Activated CD4-positive, alpha-beta T cell treated with anti-CD3 and anti-CD28 coated beads, Interleukin-2, amount 50 U/mL, for 24 hours (primary cell): ENCODE data around the gene PPIA.
"Not testable (repeated sequence)": the region's sequence is repeated elsewhere in the genome, so short reads cannot be mapped to it uniquely, and the experiment has no call there.

ENCODE experiments used
- DNase-seq, 2 donors: peaks; one replicate each; pipeline ENCODE4 v3.0.0-alpha.2; 2020; ENCODE audit warnings: low read depth in 1 of 2, low spot score in 1 of 2

Gene PPIA

DNA sequence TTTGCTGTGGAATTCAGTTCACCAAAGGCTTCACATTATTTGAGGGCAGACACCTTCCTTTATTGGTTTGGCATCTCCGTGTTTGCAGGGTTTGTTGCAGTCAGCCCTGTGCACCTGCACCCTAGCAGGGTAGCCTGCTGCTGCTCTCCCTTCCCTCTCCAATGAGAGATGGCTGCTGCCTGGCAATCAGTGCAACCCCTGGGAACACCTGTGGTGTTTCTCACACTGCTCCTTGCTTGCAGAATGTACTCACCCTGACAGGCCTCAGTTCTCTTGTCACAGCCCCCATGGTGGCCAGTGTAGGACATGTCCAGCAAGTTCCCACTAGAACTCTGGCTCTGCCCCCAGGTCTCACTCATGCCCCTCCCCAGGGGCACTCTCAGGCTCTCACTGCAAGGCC, 12.1 kb upstream of the PPIA start:
- no peak for DNase-seq

DNA sequence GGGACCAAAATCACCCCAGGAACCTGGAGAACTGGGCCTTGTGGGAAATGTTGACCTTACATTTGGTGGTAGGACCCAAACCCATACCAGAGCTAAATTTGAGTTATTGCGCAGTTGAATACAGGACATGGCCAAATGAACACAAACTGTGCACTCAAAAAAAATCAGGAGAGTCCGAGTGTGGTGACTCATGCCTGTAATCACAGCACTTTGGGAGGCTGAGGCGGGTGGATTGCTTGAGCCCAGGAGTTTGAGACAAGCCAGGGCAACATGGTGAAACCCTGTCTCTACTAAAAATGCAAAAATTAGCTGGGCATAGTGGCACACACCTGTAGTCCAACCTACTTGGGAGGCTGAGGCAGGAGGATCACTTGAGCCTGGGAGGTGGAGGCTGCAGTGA, 11.3 kb upstream of the PPIA start:
- DNase-seq = not testable (repeated sequence)

DNA sequence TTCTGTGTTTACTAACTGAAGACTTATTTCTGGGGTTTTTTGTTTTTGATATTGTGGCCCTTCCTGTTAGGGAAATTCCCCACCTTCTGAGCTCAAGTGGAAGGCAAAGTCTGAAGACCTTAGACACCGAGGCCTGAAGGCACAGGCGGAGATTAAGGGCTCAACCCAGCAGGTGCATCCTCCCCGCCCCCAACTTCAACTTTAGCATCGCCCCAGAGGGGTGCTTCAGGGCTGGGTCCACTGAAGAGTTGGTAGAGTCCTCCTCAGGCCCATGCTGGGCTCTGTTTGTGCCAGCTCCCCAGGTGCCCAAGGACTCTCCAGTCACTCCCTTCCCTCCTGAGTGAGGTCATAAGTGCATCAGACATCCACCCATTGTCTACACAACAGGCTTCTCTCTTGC, 9.4 kb upstream of the PPIA start:
- no peak for DNase-seq

DNA sequence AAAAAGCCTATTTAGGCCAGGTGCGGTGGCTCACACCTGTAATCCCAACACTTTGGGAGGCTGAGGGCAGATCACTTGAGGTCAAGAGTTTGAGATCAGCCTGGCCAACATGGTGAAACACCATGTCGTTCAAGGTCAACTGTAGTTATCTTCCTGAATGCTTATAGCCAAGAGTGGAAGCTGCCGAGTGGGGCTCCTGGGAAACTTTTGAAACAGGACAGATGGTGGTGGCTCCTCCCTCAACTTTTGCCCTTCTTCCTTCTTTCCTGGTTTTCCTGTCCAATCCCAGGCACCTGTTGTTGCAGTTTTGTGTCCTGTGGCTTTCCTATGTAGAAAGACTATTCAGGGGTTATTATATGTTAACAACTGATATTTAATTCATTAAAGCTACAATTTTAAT, 8.7 kb upstream of the PPIA start:
- no peak for DNase-seq

DNA sequence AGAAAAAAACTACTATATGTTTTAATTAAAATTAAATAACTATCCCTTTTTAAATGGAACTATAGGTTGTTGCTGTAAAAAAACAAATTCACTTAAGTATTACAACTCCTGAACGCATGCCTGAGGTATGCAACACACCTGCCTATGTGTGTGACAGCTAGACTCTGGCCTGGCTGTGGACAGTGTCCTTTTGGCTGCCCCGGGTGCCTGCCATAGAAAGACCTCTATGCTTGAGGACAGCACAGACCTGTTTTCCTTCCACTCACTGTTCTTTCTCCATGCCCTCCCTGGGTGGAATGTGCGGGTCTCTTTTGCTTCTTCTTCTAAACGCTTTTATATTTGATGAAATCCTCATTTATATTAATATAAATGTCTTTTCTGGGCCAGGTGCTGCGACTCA, 6.5 kb upstream of the PPIA start:
- DNase-seq = no peak

DNA sequence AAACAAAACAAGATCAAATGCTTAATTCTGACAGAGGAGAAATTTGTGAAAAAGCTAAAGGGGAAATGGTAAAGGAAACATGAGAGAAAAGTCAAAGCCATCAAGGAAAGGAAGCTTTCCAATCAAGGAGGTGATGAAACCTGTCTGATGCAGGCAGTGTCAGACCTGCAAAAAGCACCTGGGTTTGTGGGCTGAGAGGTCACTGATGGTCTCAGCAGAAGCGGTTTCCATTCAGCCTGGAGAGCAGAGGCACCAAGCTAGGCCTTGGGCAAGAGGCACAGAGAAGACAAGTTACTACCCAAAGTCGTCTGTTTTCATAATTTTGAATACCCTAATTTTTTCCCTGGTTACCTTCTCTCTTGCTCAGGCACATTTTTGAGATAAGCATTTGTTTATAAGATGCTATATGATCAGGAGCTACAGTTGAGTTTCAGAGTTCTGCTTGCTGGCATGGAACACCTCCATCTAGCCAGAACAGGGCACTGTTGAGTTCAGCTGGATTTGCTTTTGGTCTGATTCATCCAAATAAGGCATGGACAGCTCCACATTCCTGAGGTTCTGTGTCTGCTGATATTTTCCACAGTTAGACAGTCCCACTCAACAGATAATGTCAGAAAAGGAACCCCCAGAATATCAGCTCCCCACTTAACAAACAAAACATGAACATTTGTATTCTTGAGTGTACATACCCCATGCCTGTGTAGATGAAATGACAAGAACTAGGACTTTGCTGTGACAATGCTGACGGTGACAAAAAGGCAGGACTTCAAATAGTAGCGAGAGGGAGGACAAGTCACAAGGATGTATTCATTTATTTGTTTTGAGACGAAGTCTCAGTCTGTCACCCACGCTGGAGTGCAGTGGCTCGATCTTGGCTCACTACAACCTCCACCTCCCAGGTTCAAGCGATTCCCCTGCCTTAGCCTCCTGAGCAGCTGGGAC, 4.9 kb upstream of the PPIA start:
- DNase-seq = no peak

DNA sequence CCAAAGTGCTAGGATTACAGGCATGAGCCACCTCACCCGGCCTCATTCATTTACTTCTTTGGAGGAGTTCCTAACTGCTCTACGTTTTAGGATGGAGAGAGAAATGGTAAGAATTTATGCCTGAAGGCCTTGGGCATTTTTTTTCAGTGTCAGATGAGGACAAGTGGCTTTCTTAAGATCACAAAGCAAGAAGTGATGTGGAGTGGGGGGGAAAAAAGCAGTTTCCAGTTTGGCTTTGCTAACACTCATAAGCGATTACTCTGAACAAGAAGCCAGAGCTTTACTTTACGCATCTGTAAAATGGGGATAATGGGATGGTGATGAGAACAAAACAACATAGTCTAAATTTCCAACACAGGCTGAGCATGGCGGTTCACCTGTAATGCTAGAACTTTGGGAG, 2.6 kb upstream of the PPIA start:
- no peak for DNase-seq

DNA sequence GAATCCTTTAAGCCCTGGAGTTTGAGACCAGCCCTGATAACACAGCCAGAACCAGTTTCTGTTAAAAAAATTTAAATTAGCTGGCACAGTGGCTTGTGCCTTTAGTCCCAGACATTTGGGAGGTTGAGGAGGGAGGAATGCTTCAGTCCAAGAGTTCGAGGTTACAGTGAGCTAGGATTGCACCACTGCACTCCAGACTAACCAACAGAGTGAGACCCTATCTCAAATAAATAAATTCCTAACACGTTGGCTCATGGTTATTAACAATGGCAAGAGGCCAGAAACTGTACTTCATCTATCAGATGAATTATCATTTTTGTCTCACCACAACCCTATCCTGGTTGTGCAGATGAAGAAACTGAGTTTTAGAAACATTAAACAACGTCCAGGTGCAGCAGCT, 2.1 kb upstream of the PPIA start:
- no peak for DNase-seq

DNA sequence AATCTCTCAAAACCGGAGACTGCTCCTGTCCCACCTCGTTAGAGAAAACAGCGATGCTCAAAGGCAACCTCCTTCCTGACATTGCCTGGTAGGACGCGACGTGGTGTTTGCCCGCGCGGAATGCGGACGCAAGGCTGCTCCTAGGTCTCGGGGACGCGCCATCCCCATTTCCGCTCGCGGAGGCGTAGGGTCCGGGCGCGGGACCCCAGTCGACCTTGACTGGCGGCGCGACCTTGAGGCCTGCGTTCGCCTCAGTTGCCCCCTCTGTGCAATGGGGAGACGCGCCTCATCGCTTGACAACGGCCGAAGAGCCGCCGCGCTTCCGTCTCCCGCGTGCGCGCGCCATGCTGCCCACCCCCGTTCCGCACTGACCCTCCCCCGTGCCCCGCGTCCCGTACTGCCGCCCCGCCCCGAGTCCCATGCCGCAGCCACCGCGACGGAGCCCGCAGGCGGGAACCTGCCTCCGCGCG, 412 bp upstream of the PPIA start:
- DNase-seq = no peak

DNA sequence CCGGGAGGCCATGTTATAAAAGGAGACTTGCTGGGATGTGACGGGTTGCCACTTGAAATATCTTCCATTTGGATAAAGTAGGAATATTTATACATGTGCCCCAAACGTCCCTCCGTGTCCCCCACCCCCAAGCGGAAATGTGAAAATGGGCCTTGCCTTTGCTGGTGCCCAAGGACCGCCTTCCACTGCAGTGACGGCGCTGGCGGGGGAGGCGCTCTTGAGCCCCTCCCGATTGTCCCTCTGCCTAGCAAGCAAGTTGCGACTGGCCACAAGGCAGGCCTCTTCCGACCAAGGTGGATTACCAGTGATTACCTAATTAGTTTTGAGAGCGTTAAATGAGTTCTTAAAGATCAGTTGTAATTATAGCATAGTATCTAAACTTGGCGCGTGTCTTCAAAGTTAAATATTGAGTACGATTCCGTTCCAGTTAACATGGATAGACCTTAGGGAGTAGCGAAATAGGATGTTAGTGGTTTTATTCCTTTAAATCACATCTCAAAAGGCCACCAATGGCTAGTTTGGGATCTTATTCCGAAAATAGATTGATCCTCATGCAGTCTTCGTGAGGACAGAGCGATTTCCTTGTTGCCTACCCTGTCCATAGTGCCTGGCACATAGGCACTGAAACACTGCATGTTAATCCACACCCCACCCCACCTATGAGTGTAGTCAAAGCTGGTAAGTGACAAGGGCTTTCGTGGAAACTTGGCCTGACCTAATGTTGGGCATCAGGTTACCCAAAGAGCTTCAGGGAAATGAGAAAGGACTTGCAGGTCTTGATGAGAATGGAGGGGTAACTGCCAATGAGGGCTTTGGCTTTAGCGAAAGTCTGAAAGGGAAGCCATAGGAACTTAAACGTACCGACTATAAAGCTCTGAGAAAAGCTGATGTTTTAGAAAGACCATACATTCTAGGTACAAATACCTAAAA, 1.1 kb downstream of the PPIA start:
- peak; percentile 64 to 80 for DNase-seq

DNA sequence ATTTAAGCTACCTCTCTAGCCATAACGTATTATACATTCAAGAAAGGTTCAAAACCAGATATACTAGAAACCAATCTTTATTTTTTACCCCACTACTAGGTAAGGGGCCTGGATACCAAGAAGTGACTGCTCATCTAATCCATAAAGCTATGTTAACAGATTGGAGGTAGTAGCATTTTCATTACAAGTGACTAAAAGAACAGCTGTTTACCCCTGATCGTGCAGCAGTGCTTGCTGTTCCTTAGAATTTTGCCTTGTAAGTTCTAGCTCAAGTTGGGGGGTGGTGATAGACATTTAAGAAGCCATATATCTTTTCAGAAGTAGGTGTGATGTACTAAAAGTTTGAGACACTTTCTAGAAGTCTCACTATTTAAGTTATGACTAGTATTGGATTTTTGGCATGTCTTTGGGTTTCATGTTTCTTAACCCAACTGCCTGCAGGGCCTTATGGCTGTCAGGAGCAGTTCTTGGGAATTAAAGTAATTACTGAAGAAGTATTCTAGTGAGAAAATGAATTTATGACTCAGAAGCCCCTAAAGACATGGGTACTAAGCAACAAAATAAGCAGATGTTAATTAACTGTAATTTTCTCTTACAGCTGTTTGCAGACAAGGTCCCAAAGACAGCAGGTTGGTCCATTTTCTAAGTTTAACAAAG, 2.3 kb downstream of the PPIA start:
- no peak for DNase-seq

DNA sequence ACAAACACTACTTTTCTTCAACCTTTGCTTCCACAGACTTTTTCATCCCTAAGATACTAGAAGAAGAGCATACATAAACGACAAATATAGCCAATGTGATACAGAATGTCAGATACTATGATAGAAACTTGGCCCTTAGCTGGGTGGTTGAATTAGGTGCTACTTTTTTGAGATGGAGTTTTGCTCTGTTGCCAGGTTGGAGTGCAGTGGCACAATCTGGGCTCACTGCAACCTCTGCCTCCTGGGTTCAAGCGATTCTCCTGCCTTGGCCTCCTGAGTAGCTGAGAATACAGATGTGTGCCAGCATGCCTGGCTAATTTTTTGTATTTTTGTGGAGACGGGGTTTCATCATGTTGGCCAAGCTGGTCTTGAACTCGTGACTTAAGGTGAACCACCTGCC, 3.5 kb downstream of the PPIA start:
- DNase-seq = no peak

DNA sequence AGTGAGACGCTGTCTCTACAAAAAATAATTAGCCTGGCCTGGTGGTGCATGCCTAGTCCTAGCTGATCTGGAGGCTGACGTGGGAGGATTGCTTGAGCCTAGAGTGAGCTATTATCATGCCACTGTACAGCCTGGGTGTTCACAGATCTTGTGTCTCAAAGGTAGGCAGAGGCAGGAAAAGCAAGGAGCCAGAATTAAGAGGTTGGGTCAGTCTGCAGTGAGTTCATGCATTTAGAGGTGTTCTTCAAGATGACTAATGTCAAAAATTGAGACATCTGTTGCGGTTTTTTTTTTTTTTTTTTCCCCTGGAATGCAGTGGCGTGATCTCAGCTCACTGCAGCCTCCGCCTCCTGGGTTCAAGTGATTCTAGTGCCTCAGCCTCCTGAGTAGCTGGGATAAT, 5.4 kb downstream of the PPIA start:
- no peak for DNase-seq

DNA sequence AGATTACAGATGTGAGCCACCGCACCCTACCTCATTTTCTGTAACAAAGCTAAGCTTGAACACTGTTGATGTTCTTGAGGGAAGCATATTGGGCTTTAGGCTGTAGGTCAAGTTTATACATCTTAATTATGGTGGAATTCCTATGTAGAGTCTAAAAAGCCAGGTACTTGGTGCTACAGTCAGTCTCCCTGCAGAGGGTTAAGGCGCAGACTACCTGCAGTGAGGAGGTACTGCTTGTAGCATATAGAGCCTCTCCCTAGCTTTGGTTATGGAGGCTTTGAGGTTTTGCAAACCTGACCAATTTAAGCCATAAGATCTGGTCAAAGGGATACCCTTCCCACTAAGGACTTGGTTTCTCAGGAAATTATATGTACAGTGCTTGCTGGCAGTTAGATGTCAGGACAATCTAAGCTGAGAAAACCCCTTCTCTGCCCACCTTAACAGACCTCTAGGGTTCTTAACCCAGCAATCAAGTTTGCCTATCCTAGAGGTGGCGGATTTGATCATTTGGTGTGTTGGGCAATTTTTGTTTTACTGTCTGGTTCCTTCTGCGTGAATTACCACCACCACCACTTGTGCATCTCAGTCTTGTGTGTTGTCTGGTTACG, 6.0 kb downstream of the PPIA start:
- no peak for DNase-seq

DNA sequence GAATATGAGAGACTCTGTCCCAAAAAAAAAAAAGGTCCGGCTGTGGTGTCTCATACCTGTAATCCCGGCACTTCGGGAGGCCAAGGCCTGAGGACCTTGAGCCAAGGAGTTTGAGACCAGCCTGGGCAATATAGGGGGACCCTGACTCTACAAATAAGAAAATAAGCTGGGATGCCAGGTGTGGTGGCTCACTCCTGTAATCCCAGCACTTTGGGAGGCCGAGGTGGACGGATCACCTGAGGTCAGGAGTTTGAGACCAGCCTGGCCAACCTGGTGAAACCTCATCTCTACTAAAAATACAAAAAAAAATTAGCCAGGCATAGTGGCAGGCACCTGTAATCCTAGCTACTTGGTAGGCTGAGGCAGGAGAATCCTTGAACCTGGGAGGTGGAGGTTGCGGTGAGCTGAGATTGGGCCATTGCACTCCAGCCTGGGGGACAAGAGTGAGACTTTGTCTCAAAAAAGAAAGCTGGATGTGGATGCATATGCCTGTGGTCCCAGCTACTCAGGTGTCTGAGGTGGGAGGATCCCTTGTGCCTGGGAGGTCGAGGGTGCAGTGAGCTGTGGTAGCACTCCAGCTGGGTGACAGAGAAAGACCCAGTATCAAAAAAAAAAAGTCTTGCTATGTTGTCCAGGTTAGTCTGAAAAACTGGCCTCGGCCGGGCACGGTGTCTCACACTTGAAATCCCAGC, 7.5 kb downstream of the PPIA start:
- not testable (repeated sequence) for DNase-seq

DNA sequence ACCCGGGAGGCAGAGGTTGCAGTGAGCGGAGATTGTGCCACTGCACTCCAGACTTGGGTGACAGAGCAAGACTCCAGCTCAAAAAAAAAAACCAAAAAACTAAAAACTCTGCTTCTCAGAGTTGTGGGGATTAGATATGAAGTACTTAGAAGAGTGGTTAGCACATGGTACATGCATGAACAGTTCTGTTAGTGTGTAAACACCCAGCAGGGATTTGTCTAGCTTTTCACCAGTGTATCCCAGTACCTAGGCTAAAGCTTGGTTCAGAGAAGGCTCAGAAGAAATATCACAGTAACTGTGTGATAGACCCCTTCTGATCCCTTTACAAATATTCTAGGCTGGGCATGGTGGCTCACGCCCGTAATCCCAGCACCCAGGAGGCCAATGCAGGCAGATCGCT, 9.5 kb downstream of the PPIA start:
- DNase-seq = no peak

DNA sequence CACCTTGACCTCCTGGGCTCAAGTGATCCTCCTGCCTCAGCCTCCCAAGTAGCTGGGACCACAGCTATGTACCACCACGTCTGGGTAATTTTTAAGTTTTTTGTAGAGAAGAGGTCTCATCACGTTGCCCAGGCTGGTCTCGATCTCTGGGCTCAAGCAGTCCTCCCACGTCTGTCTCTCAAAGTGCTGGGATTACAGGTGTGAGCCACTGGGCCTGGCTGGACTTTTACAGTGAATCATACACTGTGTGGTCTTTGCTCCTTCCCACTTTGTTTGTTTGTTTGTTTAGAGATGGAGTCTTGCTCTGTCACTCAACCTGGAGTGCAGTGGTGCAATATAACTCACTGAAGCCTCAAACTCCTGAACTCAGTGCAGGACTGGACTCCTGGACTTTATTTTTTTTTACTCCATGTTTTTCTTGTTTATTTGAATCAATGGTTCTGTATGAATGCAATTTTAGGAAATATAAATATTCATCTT, 12.5 kb downstream of the PPIA start:
- no peak for DNase-seq

DNA sequence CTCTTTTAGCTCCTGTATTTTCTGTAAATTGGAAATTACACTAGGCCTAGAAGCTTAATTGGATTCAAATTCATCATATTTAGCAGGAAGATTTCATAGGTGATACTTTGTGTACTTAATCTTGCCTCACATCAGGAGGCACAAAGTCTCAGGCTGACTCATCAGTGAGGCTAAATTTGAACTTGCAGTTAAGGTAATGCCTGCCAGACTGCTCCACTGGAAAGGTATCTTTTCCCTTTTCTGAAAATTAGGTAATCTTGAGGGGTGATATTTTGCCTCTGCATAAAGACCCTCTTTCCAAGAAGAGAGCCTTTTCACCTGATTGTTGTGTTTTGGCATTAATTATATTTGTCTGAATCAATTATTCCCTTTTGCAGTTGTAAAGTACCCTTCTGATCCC, 14.6 kb downstream of the PPIA start:
- no peak for DNase-seq

DNA sequence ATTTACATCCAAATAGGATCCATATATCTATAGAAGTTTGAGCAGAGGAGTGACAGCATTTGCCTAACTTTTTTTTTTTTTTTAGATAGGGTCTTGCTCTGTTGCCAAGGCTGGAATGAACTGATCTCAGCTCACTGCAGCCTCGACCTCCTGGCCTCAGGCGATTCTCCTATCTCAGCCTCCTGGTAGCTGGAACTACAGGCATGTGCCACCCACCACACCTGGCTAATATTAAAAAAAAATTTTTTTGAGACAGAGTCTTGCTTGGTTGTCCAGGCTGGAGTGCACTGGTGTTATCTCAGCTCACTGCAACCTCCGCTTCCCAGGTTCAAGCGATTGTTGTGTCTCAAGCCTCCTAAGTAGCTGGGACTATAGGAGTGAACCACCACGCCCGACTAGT, 15.1 kb downstream of the PPIA start:
- DNase-seq = no peak

DNA sequence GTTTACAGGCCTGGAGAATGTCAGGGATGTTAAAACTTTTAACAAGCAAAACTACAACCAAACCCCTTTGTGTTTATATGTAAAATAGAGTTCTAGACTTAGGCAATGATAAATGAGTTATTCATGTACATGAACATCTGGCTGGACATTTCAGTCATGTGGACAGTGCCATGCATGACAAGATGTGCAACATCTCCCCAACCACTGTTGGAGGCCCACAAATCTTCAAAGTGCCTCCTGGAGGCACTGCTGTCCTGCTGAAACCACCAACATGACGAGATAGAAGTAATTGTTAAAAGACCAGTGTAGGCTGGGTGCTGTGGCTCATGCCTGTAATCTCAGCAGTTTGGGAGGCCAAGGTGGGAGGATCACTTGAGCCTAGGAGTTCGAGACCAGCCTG, 18.4 kb downstream of the PPIA start:
- DNase-seq = no peak
